T-cell (primary cell): ENCODE measurements around the gene MGAT2. TPM values are rescaled to one million over a fixed set of nuclear protein-coding genes. Genes with fewer than 3 reads are reported as not detected.
"Not testable (repeated sequence)": the region's sequence is repeated elsewhere in the genome, so short reads cannot be mapped to it uniquely, and the experiment has no call there.

Source experiments
- ATAC-seq, 4 experiments: fragments of 200-7000 bp in 3 of 4; fragments of 150-1000 bp in 1 of 4; cut with Tn5 transposase; replicated peaks in 1 of 4; 1 replicate in 3 of 4; 2 replicates in 1 of 4; pipeline ENCODE4 v1.10.0; 2021; ENCODE audit warnings: moderate library complexity in 3 of 4, mild to moderate bottlenecking in 2 of 4, moderate number of reproducible peaks in 1 of 4
- CTCF ChIA-PET, 2 donors: fragments of 300-600 bp; sonication (Branson Sonifier 250); formaldehyde crosslinking; loops; one replicate each; lab custom pipeline; 2022; ENCODE audit warnings: antibody characterized with exemption in 2 of 2; lab: Charles Lee
- POLR2A ChIA-PET, 2 donors: fragments of 300-600 bp; sonication (Branson Sonifier 250); formaldehyde crosslinking; loops; one replicate each; lab custom pipeline; 2022; ENCODE audit warnings: antibody characterized with exemption in 2 of 2; lab: Charles Lee
- DNase-seq, 35 experiments: peaks; one replicate each; pipeline versions ENCODE4 v3.0.0 to v3.0.0-alpha.2; 2013 to 2023
- H3K27ac ChIP-seq: one replicate; pipeline ENCODE4 v1.5.1; 2013; ENCODE audit warnings: low read length
- H3K27me3 ChIP-seq, 2 experiments: replicated peaks in 1 of 2; 1 replicate in 1 of 2; 2 replicates in 1 of 2; pipeline versions ENCODE4 v1.6.1 to v1.7.0; 2013; ENCODE audit warnings: low read length in 1 of 2, mixed read lengths in 1 of 2; ENCODE audit not compliant: control insufficient read depth in 2 of 2, insufficient read depth in 2 of 2; ENCODE audit errors: extremely low read depth in 1 of 2
- H3K36me3 ChIP-seq, 2 donors: 1 replicate in 1 of 2; 2 replicates in 1 of 2; pipeline versions ENCODE4 v1.6.1 to v1.7.0; 2013; ENCODE audit warnings: low read length in 1 of 2; ENCODE audit not compliant: control insufficient read depth in 2 of 2, insufficient read depth in 1 of 2; ENCODE audit errors: extremely low read depth in 1 of 2
- H3K4me1 ChIP-seq, 2 experiments: 1 replicate in 1 of 2; 2 replicates in 1 of 2; pipeline versions ENCODE4 v1.6.1 to v1.7.0; 2013; ENCODE audit warnings: low read length in 2 of 2, mixed read lengths in 1 of 2; ENCODE audit not compliant: insufficient read depth in 2 of 2, control insufficient read depth in 1 of 2; ENCODE audit errors: extremely low read depth in 1 of 2
- H3K4me3 ChIP-seq, 2 donors: 1 replicate in 1 of 2; 2 replicates in 1 of 2; pipeline versions ENCODE4 v1.5.1 to v1.7.0; 2013; ENCODE audit warnings: mild to moderate bottlenecking in 2 of 2, low read length in 1 of 2, moderate library complexity in 1 of 2; ENCODE audit not compliant: control insufficient read depth in 1 of 2; ENCODE audit errors: extremely low read depth in 1 of 2
- H3K9me3 ChIP-seq: 2 replicates; pipeline ENCODE4 v1.7.0; 2013
- H3K27ac Mint-ChIP-seq, 2 donors: one replicate each; pipeline ENCODE4 v1.8.0; 2020 to 2021; ENCODE audit warnings: mild to moderate bottlenecking in 2 of 2, mixed read lengths in 2 of 2
- H3K27me3 Mint-ChIP-seq, 2 donors: one replicate each; pipeline ENCODE4 v1.8.0; 2021 to 2022; ENCODE audit warnings: mixed read lengths in 2 of 2
- H3K36me3 Mint-ChIP-seq: one replicate; pipeline ENCODE4 v1.8.0; 2021; ENCODE audit warnings: mixed read lengths
- H3K4me1 Mint-ChIP-seq, 3 donors: one replicate each; pipeline ENCODE4 v1.8.0; 2020 to 2022; ENCODE audit warnings: mixed read lengths in 3 of 3, mild to moderate bottlenecking in 1 of 3
- H3K4me3 Mint-ChIP-seq, 3 donors: one replicate each; pipeline ENCODE4 v1.8.0; 2020 to 2022; ENCODE audit warnings: mild to moderate bottlenecking in 3 of 3, mixed read lengths in 3 of 3, moderate library complexity in 3 of 3
- H3K9me3 Mint-ChIP-seq, 3 donors: one replicate each; pipeline ENCODE4 v1.8.0; 2020 to 2022; ENCODE audit warnings: mixed read lengths in 3 of 3
- WGBS: methylation state at CpG from one replicate; pipeline ENCODE4 v1.1.5; 2013; ENCODE audit warnings: missing lambda C conversion rate; ENCODE audit not compliant: insufficient coverage; 5-methylcytosine and 5-hydroxymethylcytosine counted together
- total RNA-seq, 35 experiments: library from RNA in 6 of 35; stranded (reverse) in 6 of 35; fragments of 120-200 nt in 1 of 35; gene quantifications; one replicate each; pipeline versions ENCODE4 v1.2.1 to v1.2.4 and lab custom pipeline; 2013 to 2026

MGAT2 gene
- total RNA-seq, 5 donors from 2014 or later (not counting 1 experiment from before 2014, with no cell fraction given), result 21.7 to 54.1 (median 41.6) TPM

GRCh38 chr14:49617852-49618519 lies 2.6 kb upstream of the MGAT2 start:
- peaks cover 17 to 27% of the 10 kb centered on the region in 2 experiments for H3K4me1 ChIP-seq
- ChIA-PET CTCF (interaction anchor here in 1 of 2 donors (0.7 kb wide), 1 partner anchor 14 kb away, joined by 6 read pairs; no protein-coding TSS in a partner anchor), POLR2A (interaction anchor here (0.6 to 0.8 kb wide), 2 partner anchors 12 to 32 kb away, joined by 3 to 4 read pairs; partner anchors contain the start of gene RPS29 (in 1 of the 2))
- Mint-ChIP-seq H3K4me1 (peaks cover 31 to 38% (median 37%) of the 10 kb centered on the region in 3 donors), H3K9me3 (no peaks in the 10 kb centered on the region), H3K27ac (peak overlapping the region in 1 of 2 donors; percentile 78), H3K36me3 (peaks cover 22% of the 10 kb centered on the region), H3K27me3 (no peaks in the 10 kb centered on the region), H3K4me3 (peak overlapping the region; percentile 28 to 99 (median 97))
- H3K27me3 ChIP-seq, result no peaks in the 10 kb centered on the region
- peaks cover 5 to 20% of the 10 kb centered on the region in 2 donors for H3K36me3 ChIP-seq
- H3K4me3 ChIP-seq, result no peak overlapping the region
- WGBS, result 94% methylated on average over 2 of the region's 6 CpGs
- no peak for DNase-seq
- H3K27ac ChIP-seq, result peak overlapping the region; percentile 21
- ATAC-seq, result no peak
- H3K9me3 ChIP-seq, result no peaks in the 10 kb centered on the region

GRCh38 chr14:49619273-49619672 lies 1.3 kb upstream of the MGAT2 start:
- peak overlapping the region; percentile 74 to 78 for H3K4me3 ChIP-seq
- not testable (repeated sequence) for H3K9me3 ChIP-seq, ATAC-seq, H3K27me3 Mint-ChIP-seq, DNase-seq, H3K27me3 ChIP-seq, H3K9me3 Mint-ChIP-seq
- peaks cover 5 to 20% of the 10 kb centered on the region in 2 donors for H3K36me3 ChIP-seq
- H3K4me1 ChIP-seq, result peaks cover 20 to 34% of the 10 kb centered on the region in 2 experiments
- H3K4me3 Mint-ChIP-seq, result peak overlapping the region; percentile 97 to 99 (median 97)
- ChIA-PET CTCF (interaction anchor here in 1 of 2 donors (1.5 to 2.7 kb wide), 3 partner anchors 15 to 158 kb away, joined by 5 to 77 read pairs (median 54); partner anchors contain the start of genes DNAAF2 and RPS29), POLR2A (interaction anchor here (0.6 to 2.9 kb wide), 6 partner anchors 15 to 1052 kb away, joined by 3 to 59 read pairs (median 22); partner anchors contain the start of genes DNAAF2 (in 1 of the 2), KLHDC2 (in 1 of the 2) and LRR1 (in 1 of the 2))
- 18% methylated on average over 3 of the region's 19 CpGs for WGBS
- peaks cover 43 to 51% (median 50%) of the 10 kb centered on the region in 3 donors for H3K4me1 Mint-ChIP-seq
- peak overlapping the region; percentile 78 to 99 for H3K27ac Mint-ChIP-seq
- H3K27ac ChIP-seq, result peak overlapping the region; percentile 95
- H3K36me3 Mint-ChIP-seq, result peaks cover 21% of the 10 kb centered on the region

DNA sequence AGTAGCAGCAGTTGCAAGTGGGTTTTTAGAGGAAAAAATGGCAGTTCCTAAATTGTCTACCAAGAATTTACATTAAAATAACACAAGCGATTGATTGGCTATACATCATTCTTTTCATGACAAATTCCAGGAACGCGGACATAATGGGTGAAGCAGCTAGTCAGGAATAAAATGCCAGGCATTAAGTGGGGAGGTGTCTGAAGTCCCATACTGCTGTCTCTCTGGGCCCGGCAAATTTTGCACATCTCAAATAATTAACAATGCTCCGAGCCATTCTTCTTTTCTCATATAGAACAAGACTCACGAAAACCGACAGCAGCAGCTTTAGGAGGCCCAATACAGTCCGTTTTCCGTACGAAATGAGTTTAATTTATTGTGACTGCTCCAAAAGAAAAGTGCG lies 869 bp upstream of the MGAT2 start:
- peaks cover 19% of the 10 kb centered on the region for H3K36me3 Mint-ChIP-seq
- ATAC-seq, result no peak
- Histone ChIP-seq H3K27me3 (no peaks in the 10 kb centered on the region), H3K27ac (peak overlapping the region; percentile 95), H3K9me3 (no peaks in the 10 kb centered on the region), H3K4me3 (peak overlapping the region; percentile 74 to 78), H3K36me3 (peaks cover 5 to 20% of the 10 kb centered on the region in 2 donors), H3K4me1 (peaks cover 20 to 34% of the 10 kb centered on the region in 2 experiments)
- peaks cover 45 to 54% (median 54%) of the 10 kb centered on the region in 3 donors for H3K4me1 Mint-ChIP-seq
- 3% methylated on average over 5 of the region's 11 CpGs for WGBS
- no peaks in the 10 kb centered on the region for H3K9me3 Mint-ChIP-seq
- no peaks in the 10 kb centered on the region for H3K27me3 Mint-ChIP-seq
- no peak for DNase-seq
- H3K27ac Mint-ChIP-seq, result peak overlapping the region; percentile 98 to 99
- POLR2A ChIA-PET, result interaction anchor here (0.6 to 2.9 kb wide), 24 partner anchors 8 to 1051 kb away, joined by 3 to 59 read pairs (median 7); partner anchors contain the start of genes RPS29 (in 2 of the 2), DNAAF2 (in 1 of the 2), KLHDC2 (in 1 of the 2) and LRR1 (in 1 of the 2)
- peak overlapping the region; percentile 97 to 99 (median 97) for H3K4me3 Mint-ChIP-seq
- CTCF ChIA-PET, result interaction anchor here (0.6 to 2.7 kb wide), 18 partner anchors 9 to 442 kb away, joined by 3 to 77 read pairs (median 5); partner anchors contain the start of genes DNAAF2 (in 2 of the 2), KLHDC2 (in 1 of the 2), LRR1 (in 1 of the 2) and RPS29 (in 1 of the 2)

DNA sequence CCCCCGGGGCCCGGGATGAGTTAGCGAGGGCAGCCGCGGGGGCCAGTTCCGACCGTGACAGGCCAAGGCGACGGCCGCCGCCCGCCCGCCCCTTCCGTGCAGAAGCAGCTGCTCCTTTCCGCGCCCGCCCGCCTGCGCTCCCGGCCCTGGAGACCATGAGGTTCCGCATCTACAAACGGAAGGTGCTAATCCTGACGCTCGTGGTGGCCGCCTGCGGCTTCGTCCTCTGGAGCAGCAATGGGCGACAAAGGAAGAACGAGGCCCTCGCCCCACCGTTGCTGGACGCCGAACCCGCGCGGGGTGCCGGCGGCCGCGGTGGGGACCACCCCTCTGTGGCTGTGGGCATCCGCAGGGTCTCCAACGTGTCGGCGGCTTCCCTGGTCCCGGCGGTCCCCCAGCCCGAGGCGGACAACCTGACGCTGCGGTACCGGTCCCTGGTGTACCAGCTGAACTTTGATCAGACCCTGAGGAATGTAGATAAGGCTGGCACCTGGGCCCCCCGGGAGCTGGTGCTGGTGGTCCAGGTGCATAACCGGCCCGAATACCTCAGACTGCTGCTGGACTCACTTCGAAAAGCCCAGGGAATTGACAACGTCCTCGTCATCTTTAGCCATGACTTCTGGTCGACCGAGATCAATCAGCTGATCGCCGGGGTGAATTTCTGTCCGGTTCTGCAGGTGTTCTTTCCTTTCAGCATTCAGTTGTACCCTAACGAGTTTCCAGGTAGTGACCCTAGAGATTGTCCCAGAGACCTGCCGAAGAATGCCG lies 699 bp downstream of the MGAT2 start:
- WGBS, result under 1% methylated on average over 62 of the region's 65 CpGs
- DNase-seq, result peak in 25 of 35 experiments; percentile 26 to 74 (median 53)
- Histone ChIP-seq H3K36me3 (peaks cover 5 to 20% of the 10 kb centered on the region in 2 donors), H3K4me3 (peak overlapping the region; percentile 74 to 78), H3K27ac (peak overlapping the region; percentile 95), H3K4me1 (peaks cover 20 to 34% of the 10 kb centered on the region in 2 experiments), H3K27me3 (no peaks in the 10 kb centered on the region), H3K9me3 (no peaks in the 10 kb centered on the region)
- H3K4me1 Mint-ChIP-seq, result peaks cover 55 to 61% (median 61%) of the 10 kb centered on the region in 3 donors
- no peaks in the 10 kb centered on the region for H3K9me3 Mint-ChIP-seq
- H3K27ac Mint-ChIP-seq, result peak overlapping the region; percentile 98 to 99
- peak; percentile 7 to 41 (median 34) for ATAC-seq
- ChIA-PET POLR2A (interaction anchor here (0.5 to 2.9 kb wide), 16 partner anchors 11 to 242 kb away, joined by 3 to 59 read pairs (median 8); partner anchors contain the start of genes LRR1 (in 2 of the 2), RPS29 (in 2 of the 2), DNAAF2 (in 1 of the 2) and KLHDC2 (in 1 of the 2)), CTCF (interaction anchor here (0.5 to 2.7 kb wide), 17 partner anchors 9 to 240 kb away, joined by 3 to 77 read pairs (median 5); partner anchors contain the start of genes DNAAF2 (in 1 of the 2), KLHDC2 (in 1 of the 2), LRR1 (in 1 of the 2) and NEMF (in 1 of the 2))
- H3K27me3 Mint-ChIP-seq, result no peaks in the 10 kb centered on the region
- peaks cover 22% of the 10 kb centered on the region for H3K36me3 Mint-ChIP-seq
- H3K4me3 Mint-ChIP-seq, result peak overlapping the region; percentile 97 to 99 (median 97)

DNA sequence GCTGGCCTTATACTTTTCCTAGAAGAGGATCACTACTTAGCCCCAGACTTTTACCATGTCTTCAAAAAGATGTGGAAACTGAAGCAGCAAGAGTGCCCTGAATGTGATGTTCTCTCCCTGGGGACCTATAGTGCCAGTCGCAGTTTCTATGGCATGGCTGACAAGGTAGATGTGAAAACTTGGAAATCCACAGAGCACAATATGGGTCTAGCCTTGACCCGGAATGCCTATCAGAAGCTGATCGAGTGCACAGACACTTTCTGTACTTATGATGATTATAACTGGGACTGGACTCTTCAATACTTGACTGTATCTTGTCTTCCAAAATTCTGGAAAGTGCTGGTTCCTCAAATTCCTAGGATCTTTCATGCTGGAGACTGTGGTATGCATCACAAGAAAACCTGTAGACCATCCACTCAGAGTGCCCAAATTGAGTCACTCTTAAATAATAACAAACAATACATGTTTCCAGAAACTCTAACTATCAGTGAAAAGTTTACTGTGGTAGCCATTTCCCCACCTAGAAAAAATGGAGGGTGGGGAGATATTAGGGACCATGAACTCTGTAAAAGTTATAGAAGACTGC lies 1.5 kb downstream of the MGAT2 start:
- peak in 1 of 35 experiments; percentile 18 for DNase-seq
- Mint-ChIP-seq H3K4me1 (peaks cover 57 to 63% (median 58%) of the 10 kb centered on the region in 3 donors), H3K9me3 (no peaks in the 10 kb centered on the region), H3K4me3 (peak overlapping the region; percentile 97 to 99 (median 97)), H3K27ac (peak overlapping the region; percentile 88 to 98), H3K36me3 (peaks cover 24% of the 10 kb centered on the region), H3K27me3 (no peaks in the 10 kb centered on the region)
- POLR2A ChIA-PET, result interaction anchor here (0.5 to 2.9 kb wide), 5 partner anchors 12 to 146 kb away, joined by 3 to 59 read pairs (median 8); partner anchors contain the start of genes DNAAF2 (in 1 of the 2) and KLHDC2 (in 1 of the 2)
- Histone ChIP-seq H3K36me3 (peaks cover 5 to 17% of the 10 kb centered on the region in 2 donors), H3K27me3 (no peaks in the 10 kb centered on the region), H3K9me3 (no peaks in the 10 kb centered on the region), H3K4me1 (peaks cover 20 to 34% of the 10 kb centered on the region in 2 experiments), H3K4me3 (peak overlapping the region; percentile 74 to 78), H3K27ac (peak overlapping the region; percentile 95)
- no peak for ATAC-seq
- 45% methylated on average over 3 of the region's 3 CpGs for WGBS
- CTCF ChIA-PET, result interaction anchor here (0.5 to 2.7 kb wide), 5 partner anchors 12 to 207 kb away, joined by 3 to 77 read pairs (median 6); partner anchors contain the start of genes DNAAF2 (in 1 of the 2) and RPS29 (in 1 of the 2)
